D721Med (cell line): ENCODE measurements around the gene PRDM15.

Experiments used
- DNase-seq: peaks from one replicate; pipeline ENCODE4 v3.0.0; 2011; ENCODE audit warnings: low spot score; ENCODE audit not compliant: insufficient read length
- FAIRE-seq: peaks from 2 replicates; lab custom pipeline; 2011; peaks lifted over from hg19 to GRCh38; lab: Jason Lieb, UNC
- TF ChIP-seq, protein P1 (sequence below): IDR thresholded peaks from 2 replicates; pipeline ENCODE4 v1.5.1; 2012; ENCODE audit warnings: mild to moderate bottlenecking, control low read depth; ENCODE audit not compliant: insufficient read depth; ENCODE audit errors: missing control alignments

The PRDM15 gene

DNA sequence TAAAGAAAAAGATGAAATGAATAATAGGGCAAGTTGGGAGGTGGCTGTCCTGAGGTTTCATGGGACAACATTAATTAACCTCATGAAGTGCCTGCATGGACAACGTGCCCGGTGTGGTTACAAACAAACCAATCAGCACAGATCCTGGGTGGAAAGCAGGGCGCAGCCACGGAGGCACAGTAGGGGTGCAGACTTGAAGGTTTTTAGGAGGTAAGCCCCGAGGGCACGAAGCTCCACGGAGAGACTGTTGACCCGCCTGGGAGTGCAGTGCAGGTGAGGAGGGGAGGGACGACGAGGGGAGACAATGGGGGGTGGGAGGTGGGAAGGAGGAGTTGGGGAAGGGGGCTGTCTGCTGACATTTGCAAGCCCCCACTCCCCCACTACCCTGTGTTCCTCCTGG is 110.0 kb downstream of the PRDM15 start:
- DNase-seq (no peak), FAIRE-seq (no peak)
- TF ChIP-seq, protein P1, sequence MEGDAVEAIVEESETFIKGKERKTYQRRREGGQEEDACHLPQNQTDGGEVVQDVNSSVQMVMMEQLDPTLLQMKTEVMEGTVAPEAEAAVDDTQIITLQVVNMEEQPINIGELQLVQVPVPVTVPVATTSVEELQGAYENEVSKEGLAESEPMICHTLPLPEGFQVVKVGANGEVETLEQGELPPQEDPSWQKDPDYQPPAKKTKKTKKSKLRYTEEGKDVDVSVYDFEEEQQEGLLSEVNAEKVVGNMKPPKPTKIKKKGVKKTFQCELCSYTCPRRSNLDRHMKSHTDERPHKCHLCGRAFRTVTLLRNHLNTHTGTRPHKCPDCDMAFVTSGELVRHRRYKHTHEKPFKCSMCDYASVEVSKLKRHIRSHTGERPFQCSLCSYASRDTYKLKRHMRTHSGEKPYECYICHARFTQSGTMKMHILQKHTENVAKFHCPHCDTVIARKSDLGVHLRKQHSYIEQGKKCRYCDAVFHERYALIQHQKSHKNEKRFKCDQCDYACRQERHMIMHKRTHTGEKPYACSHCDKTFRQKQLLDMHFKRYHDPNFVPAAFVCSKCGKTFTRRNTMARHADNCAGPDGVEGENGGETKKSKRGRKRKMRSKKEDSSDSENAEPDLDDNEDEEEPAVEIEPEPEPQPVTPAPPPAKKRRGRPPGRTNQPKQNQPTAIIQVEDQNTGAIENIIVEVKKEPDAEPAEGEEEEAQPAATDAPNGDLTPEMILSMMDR = no peak

GRCh38 chr21:41768437-41769042 is 110.6 kb downstream of the PRDM15 start:
- no peak for DNase-seq
- FAIRE-seq = no peak
- TF ChIP-seq, protein P1 = no peak

DNA sequence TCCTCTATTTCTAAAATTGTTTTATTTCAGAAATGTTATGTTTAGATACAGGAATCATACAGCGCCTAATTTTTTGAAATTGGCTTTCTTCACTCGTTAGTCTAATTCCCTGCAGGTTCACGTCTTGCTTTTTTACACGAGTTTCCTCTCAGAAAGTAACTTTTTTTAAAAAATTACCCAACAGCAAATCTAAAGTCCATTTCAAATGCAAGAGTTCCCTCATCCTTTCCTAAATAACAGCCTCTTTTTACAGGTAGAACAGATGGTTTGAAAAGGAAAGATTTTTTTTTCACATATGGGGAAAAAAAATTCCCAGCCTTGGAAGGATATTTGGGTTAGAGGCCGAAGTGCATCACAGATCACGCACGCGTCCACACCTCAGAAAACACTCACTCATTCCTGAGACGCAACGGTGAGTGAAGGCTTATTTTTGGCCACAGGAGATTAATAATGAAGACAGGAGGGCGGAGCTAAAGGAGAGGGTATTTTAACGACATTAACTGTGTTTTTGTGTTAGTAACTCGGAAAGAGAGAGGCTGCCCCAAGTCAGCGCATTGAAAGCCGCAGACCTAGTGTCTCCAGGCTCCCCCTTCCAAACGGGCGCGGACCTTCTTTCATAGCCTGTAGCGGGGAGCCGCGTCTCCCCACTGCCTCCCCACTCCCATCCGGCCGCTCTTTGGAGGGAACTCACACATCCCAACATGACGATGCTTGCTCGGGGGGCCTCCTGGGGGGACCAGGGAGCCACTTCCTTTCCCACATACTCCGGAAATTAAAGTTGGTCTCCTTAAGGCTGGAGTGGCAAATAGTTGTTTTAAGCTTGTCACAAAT is 111.3 kb downstream of the PRDM15 start:
- FAIRE-seq (no peak), DNase-seq (no peak)
- TF ChIP-seq, protein P1 = no peak

DNA sequence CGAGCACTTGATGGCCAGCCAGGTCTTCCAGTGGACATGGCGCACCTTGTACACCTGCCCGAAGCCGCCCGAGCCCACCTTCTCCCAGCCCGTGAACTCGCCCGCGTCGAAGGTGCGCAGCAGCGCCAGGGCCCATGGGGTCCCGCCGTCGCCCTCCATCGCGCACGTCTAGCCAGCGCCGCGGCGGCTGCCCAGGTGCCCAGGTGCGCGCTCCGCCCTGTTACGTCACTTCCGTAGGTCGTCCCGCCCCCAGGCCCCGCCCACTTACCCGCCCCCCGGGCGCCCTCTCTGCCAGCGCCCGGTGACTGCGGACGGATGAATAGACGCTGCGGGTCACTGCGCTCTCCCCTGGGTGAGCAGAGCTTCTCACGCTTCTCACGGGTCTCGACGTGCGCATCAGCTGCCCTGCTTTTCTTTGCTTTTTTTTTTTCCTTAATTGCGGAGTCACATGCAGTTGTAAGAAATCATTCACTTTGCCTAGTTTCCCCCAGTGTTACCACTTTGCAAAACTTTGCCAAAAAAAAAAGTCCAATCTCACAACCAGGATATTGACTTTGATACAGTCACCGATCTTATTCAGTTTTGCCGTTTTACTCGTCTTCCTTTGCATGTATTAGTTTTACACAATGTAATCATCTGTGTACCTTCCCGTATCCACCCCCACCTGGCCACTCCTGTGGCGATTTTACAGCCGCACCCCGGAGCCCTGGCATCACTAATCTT is 112.1 kb downstream of the PRDM15 start, which contains the start of gene RIPK4:
Gene RIPK4, minus strand, starts transcription at position 170 of the 723 bp plus-strand sequence. Its CDS starts 11 bp downstream, at position 159.
- DNase-seq = peak; percentile 84
- TF ChIP-seq, protein P1 = no peak
- no peak for FAIRE-seq

DNA sequence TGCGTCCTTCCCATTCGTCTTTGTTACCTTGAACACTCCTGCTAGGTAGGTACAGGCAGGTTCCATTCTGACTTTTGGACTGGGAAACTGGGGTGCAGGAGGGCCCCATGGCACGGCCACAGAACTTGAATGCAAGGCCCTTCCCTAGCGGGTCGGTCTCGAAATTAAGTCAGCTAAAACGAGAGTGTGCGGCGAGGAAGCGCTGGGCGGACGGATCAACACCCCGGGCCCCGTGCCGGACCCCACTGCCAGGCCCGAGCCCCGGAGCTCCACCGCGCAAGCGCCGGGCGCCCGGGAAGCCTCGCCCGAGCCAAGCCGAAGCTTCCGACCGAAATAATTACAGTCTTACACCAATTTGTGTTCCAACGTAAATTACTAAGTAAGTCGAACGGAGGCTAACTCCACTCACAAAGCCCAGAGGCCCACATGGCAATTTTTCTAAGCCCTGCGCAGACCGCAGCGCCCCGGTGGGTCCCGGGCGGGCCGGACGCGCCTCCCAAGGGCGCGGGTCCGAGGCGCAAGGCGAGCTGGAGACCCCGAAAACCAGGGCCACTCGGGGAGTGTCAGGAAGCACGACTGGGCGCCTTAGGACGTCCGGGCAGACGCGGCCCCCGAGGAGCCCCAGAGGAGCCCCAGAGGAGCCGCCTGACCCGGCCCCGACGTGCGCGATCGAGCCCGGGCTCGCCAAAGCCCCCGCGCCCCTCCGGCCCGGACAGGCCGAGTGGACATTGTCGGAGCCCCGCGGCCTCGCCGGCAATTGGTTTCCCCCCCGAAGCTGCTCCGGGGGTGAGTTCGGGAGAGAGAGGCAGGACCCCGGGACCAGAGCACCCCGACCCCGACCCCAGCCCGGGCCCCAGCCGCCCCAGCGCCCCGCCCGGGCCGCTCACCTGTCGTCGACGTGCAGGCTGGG is 112.9 kb downstream of the PRDM15 start:
- TF ChIP-seq, protein P1 = no peak
- DNase-seq (no peak), FAIRE-seq (no peak)

GRCh38 chr21:41765420-41765821 is 113.7 kb downstream of the PRDM15 start:
- FAIRE-seq (no peak), DNase-seq (no peak)
- TF ChIP-seq, protein P1 = no peak
